Heart left ventricle (tissue), 13 donors: ENCODE data around the gene HERC3.

Source experiments
- CTCF ChIP-seq, 12 donors: fragments of 200-600 bp; sonication (generic) in 4 of 12; IDR thresholded peaks; one replicate each; pipeline versions ENCODE4 v1.5.0 to v1.8.0; 2018 to 2022; ENCODE audit warnings: antibody characterized with exemption in 12 of 12, mild to moderate bottlenecking in 5 of 12
- POLR2A ChIP-seq, 2 donors: fragments of 450-650 bp; IDR thresholded peaks; one replicate each; pipeline ENCODE4 v1.6.1; 2017; ENCODE audit warnings: antibody characterized with exemption in 2 of 2, mild to moderate bottlenecking in 2 of 2, moderate library complexity in 2 of 2
- donor health status: ischemic (EF 13 %, LVEDD 7.1; RV severe dilation, severe dysfunction).
- donor health status: DM: no; HTN: yes; CAD: no.
- donor health status: DM: no; HTN: no; CAD: no.
- donor health status: ischemic (EF 25% LVEDD 6.9; RV normal size, moderate dysfunction).
- donor health status: ischemic (EF 25% LVEDD 5.7; RV mildly dilated, moderate dysfunction).
- donor health status: ischemic (EF 35%, LVEDD 5.7; RV mildly dilated, moderate dysfunction).
- donor health status: nonischemic (EF 11% LVEDD 7.7; RV severe dilation, severe dysfunction).
- donor health status: DM: yes; HTN: yes; CAD: no.
- donor health status: PGD.
- donor health status: ischemic (EF 29% LVEDD 5.4; RV normal size, mild dysfunction).
- donor health status: nonischemic (EF 23%, LVEDD 6.1; RV moderate dilation, normal function).

- TF ChIP-seq CTCF (IDR thresholded peaks at IDR 0.05) (no peak), POLR2A (IDR thresholded peaks at IDR 0.05) (no peak)
These were observed 144.0 kb downstream of the HERC3 start for GRCh38 chr4:88736264-88736663.
